Thyroid gland (tissue), 4 donors: Measurements from ENCODE around the gene NFIX. TPM values are rescaled to one million over a fixed set of nuclear protein-coding genes. Genes with fewer than 3 reads are reported as not detected.

ENCODE experiments used
- DNase-seq, 2 donors: peaks; one replicate each; pipeline ENCODE4 v3.0.0-alpha.2; 2019
- H3K27ac ChIP-seq, 3 donors: fragments of 200-600 bp; sonication (generic); 1 replicate in 2 of 3; 2 replicates in 1 of 3; pipeline ENCODE4 v1.5.1; 2016 to 2019; ENCODE audit warnings: mild to moderate bottlenecking in 1 of 3, moderate library complexity in 1 of 3
- H3K27me3 ChIP-seq: fragments of 200-600 bp; sonication (generic); one replicate; pipeline ENCODE4 v1.5.1; 2019
- H3K36me3 ChIP-seq, 2 donors: fragments of 200-600 bp; sonication (generic); one replicate each; pipeline ENCODE4 v1.5.1; 2016 to 2019
- H3K4me1 ChIP-seq, 2 donors: fragments of 200-600 bp; sonication (generic); one replicate each; pipeline ENCODE4 v1.5.1; 2017 to 2019
- H3K4me3 ChIP-seq, 3 donors: fragments of 200-600 bp; sonication (generic); replicated peaks in 1 of 3; 1 replicate in 2 of 3; 2 replicates in 1 of 3; pipeline ENCODE4 v1.5.1; 2016; ENCODE audit warnings: mild to moderate bottlenecking in 1 of 3
- H3K9me3 ChIP-seq: fragments of 200-600 bp; sonication (generic); one replicate; pipeline ENCODE4 v1.5.1; 2017
- CTCF ChIP-seq, 6 experiments: fragments of 200-600 bp in 3 of 6; fragments of 450-650 bp in 3 of 6; sonication (generic) in 3 of 6; IDR thresholded peaks; one replicate each; pipeline ENCODE4 v1.5.1; 2016 to 2019; ENCODE audit warnings: antibody characterized with exemption in 6 of 6, mild to moderate bottlenecking in 2 of 6, inconsistent platforms in 1 of 6, moderate library complexity in 1 of 6
- POLR2A ChIP-seq, 2 donors: fragments of 450-650 bp; IDR thresholded peaks; one replicate each; pipeline ENCODE4 v1.6.1; 2017; ENCODE audit warnings: antibody characterized with exemption in 2 of 2, mild to moderate bottlenecking in 2 of 2, moderate library complexity in 1 of 2
- WGBS, 2 donors: methylation state at CpG; one replicate each; pipeline ENCODE4 v1.1.5; 2017; 5-methylcytosine and 5-hydroxymethylcytosine counted together
- intact Hi-C: fragments of 100-400 bp; cut with DNase I; formaldehyde crosslinking; loops from one replicate; pipeline ENCODE4 v1.15.1; 2023
- total RNA-seq, 4 donors: library from RNA; depleted of rRNA; stranded (reverse); fragments of >200 nt; gene quantifications; one replicate each; pipeline ENCODE4 v1.2.3, GENCODE V29; 2016

Gene NFIX
- total RNA-seq, 4 donors from 2014 or later = 38.8 to 70.2 (median 62.4) TPM

DNA sequence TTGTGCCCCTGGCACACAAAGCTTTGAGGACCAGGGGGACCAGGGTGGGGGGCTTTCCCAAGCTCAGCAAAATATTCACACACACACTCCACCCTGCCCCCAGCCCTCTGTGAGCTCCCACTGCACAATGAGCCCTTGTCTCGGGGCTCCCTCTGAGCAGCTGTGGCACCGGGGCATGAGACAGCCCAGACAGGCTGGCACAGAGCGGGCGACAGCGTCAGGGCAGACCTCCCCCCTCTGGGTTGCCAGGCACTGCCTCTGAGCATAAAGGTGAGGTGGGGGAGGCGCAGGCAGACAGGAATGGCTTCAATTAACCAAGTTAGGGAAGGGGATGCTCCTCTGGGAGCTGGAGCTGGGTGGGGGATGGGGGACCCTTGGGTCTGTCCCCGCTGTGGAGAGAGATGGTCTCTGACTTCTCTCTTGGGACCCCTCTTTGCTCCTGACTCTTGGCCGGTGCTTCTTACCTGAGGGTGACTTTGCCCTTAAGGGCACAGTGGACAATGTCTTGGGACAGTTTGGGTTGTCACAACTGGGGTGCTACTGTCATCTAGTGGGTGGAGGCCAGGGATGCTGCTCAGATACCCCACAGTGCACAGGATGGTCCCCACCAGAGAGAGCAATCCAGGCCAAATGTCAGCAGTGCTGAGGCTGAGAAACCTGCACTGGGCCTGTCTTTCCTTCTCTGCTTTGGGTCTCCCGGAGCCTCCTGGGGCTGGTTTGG lies 77.1 kb downstream of the NFIX start:
- Histone ChIP-seq H3K4me1 (peaks cover 6 to 16% of the 10 kb centered on the region in 2 donors), H3K27me3 (no peaks in the 10 kb centered on the region), H3K9me3 (no peaks in the 10 kb centered on the region), H3K27ac (no peak overlapping the region), H3K36me3 (peaks cover 0 to 6% of the 10 kb centered on the region in 2 donors), H3K4me3 (no peak overlapping the region)
- intact Hi-C loops = no loop called here
- no peak for TF ChIP-seq POLR2A (IDR thresholded peaks at IDR 0.05)
- no peak for TF ChIP-seq CTCF (IDR thresholded peaks at IDR 0.05)
- DNase-seq = no peak
- WGBS, 2 donors = 92 to 94% methylated on average over 9 of the region's 9 CpGs

GRCh38 chr19:13073263-13073662 lies 78.0 kb downstream of the NFIX start:
- Histone ChIP-seq H3K27ac (no peak overlapping the region), H3K9me3 (no peaks in the 10 kb centered on the region), H3K4me3 (no peak overlapping the region), H3K27me3 (no peaks in the 10 kb centered on the region), H3K4me1 (peaks cover 1 to 9% of the 10 kb centered on the region in 2 donors), H3K36me3 (peaks cover 0 to 6% of the 10 kb centered on the region in 2 donors)
- intact Hi-C loops = no loop called here
- TF ChIP-seq POLR2A (IDR thresholded peaks at IDR 0.05) (no peak), CTCF (IDR thresholded peaks at IDR 0.05) (no peak)
- WGBS, 2 donors = 81 to 86% methylated on average over 5 of the region's 5 CpGs
- no peak for DNase-seq

- Histone ChIP-seq H3K27me3 (no peaks in the 10 kb centered on the region), H3K27ac (no peak overlapping the region), H3K36me3 (peaks cover 0 to 6% of the 10 kb centered on the region in 2 donors), H3K4me1 (peaks cover 13 to 16% of the 10 kb centered on the region in 2 donors), H3K9me3 (no peaks in the 10 kb centered on the region), H3K4me3 (no peak overlapping the region)
- 89 to 93% methylated on average over 4 of the region's 4 CpGs for WGBS, 2 donors
- TF ChIP-seq CTCF (IDR thresholded peaks at IDR 0.05) = no peak
- TF ChIP-seq POLR2A (IDR thresholded peaks at IDR 0.05) = no peak
- DNase-seq = no peak
- intact Hi-C loops = no loop called here
Measured at GRCh38 chr19:13074378-13074777, 79.1 kb downstream of the NFIX start.

DNA sequence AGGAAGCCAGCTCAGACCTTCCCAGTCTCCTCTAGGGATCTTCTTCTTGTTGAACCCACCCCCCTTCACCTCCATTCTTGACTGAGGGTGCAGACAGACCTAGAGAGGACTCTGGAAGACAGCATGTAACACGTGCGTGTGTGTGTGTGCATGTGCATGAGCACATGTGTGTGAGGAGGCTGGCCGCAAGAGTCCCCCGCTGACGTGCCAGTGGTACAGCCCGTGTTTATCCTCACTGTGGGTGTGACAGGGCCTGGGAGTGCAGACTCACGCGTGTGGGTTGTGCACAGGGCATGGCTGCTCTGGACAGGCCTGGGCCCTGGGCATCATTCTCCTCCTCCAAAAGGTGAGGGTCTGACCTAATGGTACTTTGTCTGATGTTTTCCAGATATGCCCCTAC lies 81.0 kb downstream of the NFIX start:
- Histone ChIP-seq H3K9me3 (no peaks in the 10 kb centered on the region), H3K27ac (no peak overlapping the region), H3K36me3 (peaks cover 0 to 9% of the 10 kb centered on the region in 2 donors), H3K4me1 (peaks cover 15 to 16% of the 10 kb centered on the region in 2 donors), H3K4me3 (no peak overlapping the region), H3K27me3 (no peaks in the 10 kb centered on the region)
- TF ChIP-seq CTCF (IDR thresholded peaks at IDR 0.05) (no peak), POLR2A (IDR thresholded peaks at IDR 0.05) (no peak)
- WGBS, 2 donors = 69 to 87% methylated on average over 8 of the region's 8 CpGs
- intact Hi-C loops = no loop called here
- no peak for DNase-seq

DNA sequence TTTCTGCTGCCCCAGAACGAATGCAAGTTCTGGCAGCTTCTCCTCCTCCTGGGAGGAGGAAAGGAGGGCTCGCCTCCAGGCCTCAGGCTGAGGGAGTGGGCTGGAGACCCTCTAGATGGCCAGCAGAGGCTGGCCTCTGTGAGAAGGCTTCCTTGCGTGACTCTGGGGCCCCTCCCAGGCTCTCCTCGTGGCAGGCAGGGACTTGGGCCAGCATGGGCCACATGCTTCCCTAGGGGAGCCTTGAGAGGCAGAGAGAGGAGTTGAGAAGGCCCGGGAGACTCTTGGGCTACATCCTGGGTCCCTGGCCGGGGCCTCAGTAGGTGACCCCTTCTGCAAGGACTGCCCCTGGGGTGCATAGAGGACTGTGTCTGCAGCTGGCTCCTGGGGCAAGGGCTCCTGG lies 81.5 kb downstream of the NFIX start:
- intact Hi-C loops = no loop called here
- no peak overlapping the region for H3K4me3 ChIP-seq
- no peak for DNase-seq
- H3K9me3 ChIP-seq = no peaks in the 10 kb centered on the region
- no peaks in the 10 kb centered on the region for H3K27me3 ChIP-seq
- no peak overlapping the region for H3K27ac ChIP-seq
- WGBS, 2 donors = 80 to 85% methylated on average over 4 to 6 of the region's 6 CpGs
- peaks cover 0 to 9% of the 10 kb centered on the region in 2 donors for H3K36me3 ChIP-seq
- no peak for TF ChIP-seq POLR2A (IDR thresholded peaks at IDR 0.05)
- no peak for TF ChIP-seq CTCF (IDR thresholded peaks at IDR 0.05)
- peaks cover 15 to 16% of the 10 kb centered on the region in 2 donors for H3K4me1 ChIP-seq
